Ishikawa (cell line): Measurements from ENCODE around the gene WDR5.

Experiments
- CEBPB ChIP-seq: IDR thresholded peaks from 2 replicates; pipeline ENCODE4 v1.6.1; 2012
- CREB1 ChIP-seq: IDR thresholded peaks from 2 replicates; pipeline ENCODE4 v1.6.1; 2012; ENCODE audit warnings: low read depth
- EGR1 ChIP-seq: IDR thresholded peaks from 2 replicates; pipeline ENCODE4 v1.6.1; 2012
- EP300 ChIP-seq: IDR thresholded peaks from 2 replicates; pipeline ENCODE4 v1.6.1; 2012; ENCODE audit warnings: borderline replicate concordance
- FOXM1 ChIP-seq: IDR thresholded peaks from 2 replicates; pipeline ENCODE4 v1.6.1; 2012; ENCODE audit warnings: low read depth, borderline replicate concordance
- MAX ChIP-seq: IDR thresholded peaks from 2 replicates; pipeline ENCODE4 v1.6.1; 2012
- NFIC ChIP-seq: IDR thresholded peaks from 2 replicates; pipeline ENCODE4 v1.6.1; 2012
- RAD21 ChIP-seq: IDR thresholded peaks from 2 replicates; pipeline ENCODE4 v1.6.1; 2012; ENCODE audit warnings: low read depth
- REST ChIP-seq: IDR thresholded peaks from 2 replicates; pipeline ENCODE4 v1.6.1; 2012; ENCODE audit warnings: low read depth, mild to moderate bottlenecking
- TAF1 ChIP-seq: IDR thresholded peaks from 2 replicates; pipeline ENCODE4 v1.6.1; 2012; ENCODE audit warnings: low read depth, mild to moderate bottlenecking
- TCF12 ChIP-seq: IDR thresholded peaks from 2 replicates; pipeline ENCODE4 v1.6.1; 2012; ENCODE audit warnings: low read depth
- TEAD4 ChIP-seq: IDR thresholded peaks from 2 replicates; pipeline ENCODE4 v1.6.1; 2012
- YY1 ChIP-seq: IDR thresholded peaks from 2 replicates; pipeline ENCODE4 v1.6.1; 2012; ENCODE audit warnings: low read depth
- ZBTB7A ChIP-seq: IDR thresholded peaks from 2 replicates; pipeline ENCODE4 v1.6.1; 2012; ENCODE audit warnings: low read depth
- TF ChIP-seq, protein P1 (sequence below): IDR thresholded peaks from 2 replicates; pipeline ENCODE4 v1.6.1; 2012

Gene WDR5

DNA sequence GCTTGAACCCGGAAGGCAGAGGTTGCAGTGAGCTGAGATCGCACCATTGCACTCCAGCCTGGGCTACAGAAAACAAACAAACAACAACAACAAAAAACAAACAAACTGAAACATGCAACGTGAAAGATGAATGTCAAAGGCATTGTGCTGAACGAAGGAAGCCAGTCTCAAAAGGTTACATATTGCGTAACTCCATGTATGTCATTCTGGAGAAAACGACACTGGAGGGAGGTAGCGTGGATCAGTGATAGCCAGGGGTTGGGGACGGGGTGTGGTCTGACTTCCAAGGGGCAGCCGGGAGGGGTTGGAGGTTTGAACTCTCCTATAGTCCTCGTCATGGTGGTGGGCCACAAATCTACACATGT is 12.1 kb upstream of the WDR5 start:
- no peak for TF ChIP-seq FOXM1
- peak; percentile 70 for TF ChIP-seq CEBPB

DNA sequence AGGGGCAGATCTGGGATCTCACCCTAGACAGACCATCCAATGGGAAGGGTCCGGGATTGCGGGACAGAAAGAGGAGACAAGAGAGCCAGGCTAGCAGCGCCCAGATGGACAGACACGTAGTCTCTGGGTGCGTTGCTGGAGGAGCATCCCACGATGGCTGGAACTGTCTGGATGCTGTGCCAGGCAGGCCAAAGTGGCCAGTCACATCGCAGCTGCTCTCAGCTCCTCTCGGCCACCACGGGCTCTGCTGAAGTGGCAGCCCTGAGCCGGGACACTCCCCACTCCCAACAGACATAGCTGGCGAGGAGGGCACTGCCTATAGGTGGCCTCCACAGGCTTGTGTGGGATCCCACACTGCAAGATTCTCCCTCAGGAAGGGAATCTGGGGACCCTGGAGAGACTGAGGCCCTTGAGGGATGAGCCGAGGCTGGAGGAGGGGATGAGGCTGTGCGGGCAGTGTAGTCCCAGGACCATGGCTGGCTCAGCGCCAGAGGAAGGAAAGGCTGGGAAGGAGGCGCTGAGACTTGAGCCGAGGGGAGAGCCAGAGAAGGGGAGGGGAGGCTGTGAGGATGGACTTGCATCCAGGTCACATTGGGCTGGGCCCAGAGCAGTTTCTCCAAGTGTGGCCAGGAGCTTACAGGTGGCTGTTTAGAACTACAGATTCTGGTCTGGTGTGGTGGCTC is 10.3 kb upstream of the WDR5 start:
- TF ChIP-seq CREB1 (no peak), TCF12 (no peak), TAF1 (no peak), NFIC (no peak), MAX (no peak), REST (no peak), FOXM1 (no peak), TEAD4 (no peak), YY1 (no peak)

- TF ChIP-seq FOXM1 (no peak), TCF12 (no peak), CREB1 (no peak), RAD21 (no peak), REST (no peak), EGR1 (no peak), CEBPB (no peak), ZBTB7A (no peak)
- TF ChIP-seq, protein P1, sequence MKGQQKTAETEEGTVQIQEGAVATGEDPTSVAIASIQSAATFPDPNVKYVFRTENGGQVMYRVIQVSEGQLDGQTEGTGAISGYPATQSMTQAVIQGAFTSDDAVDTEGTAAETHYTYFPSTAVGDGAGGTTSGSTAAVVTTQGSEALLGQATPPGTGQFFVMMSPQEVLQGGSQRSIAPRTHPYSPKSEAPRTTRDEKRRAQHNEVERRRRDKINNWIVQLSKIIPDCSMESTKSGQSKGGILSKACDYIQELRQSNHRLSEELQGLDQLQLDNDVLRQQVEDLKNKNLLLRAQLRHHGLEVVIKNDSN: no peak
Measured at GRCh38 chr9:134126373-134126772, 9.5 kb upstream of the WDR5 start.

GRCh38 chr9:134127065-134127580 is 8.8 kb upstream of the WDR5 start:
- TF ChIP-seq MAX: no peak
- TF ChIP-seq YY1: no peak
- TF ChIP-seq RAD21: no peak
- no peak for TF ChIP-seq TEAD4
- TF ChIP-seq REST: no peak
- no peak for TF ChIP-seq FOXM1

DNA sequence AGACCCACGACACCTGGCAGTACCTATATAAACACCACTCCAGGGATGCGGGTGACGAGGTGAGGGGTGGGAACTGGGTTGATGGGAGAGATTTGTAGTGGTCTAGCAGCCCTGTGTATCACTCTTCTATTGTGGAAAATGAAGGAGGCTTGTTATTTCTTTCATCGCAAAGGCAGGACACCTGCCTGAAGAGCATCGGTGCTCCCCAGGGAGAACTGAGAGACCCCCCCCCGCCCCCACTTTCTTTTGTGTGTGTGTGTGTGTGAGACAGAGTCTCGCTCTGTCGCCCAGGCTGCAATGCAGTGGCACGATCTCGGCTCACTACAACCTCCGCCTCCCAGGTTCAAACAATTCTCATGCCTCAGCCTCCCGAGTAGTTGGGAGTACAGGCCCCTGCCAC is 8.3 kb upstream of the WDR5 start:
- no peak for TF ChIP-seq TEAD4
- no peak for TF ChIP-seq TAF1
- TF ChIP-seq TCF12: no peak
- no peak for TF ChIP-seq NFIC
- TF ChIP-seq CEBPB: no peak
- TF ChIP-seq, protein P1: no peak
- TF ChIP-seq MAX: no peak
- no peak for TF ChIP-seq RAD21
- TF ChIP-seq YY1: no peak
- no peak for TF ChIP-seq EGR1
- no peak for TF ChIP-seq EP300
- no peak for TF ChIP-seq FOXM1
- TF ChIP-seq ZBTB7A: no peak
- no peak for TF ChIP-seq REST
- no peak for TF ChIP-seq CREB1
